ENCODE measurements around the gene PLCD1. TPM values are rescaled to one million over a fixed set of nuclear protein-coding genes. Genes with fewer than 3 reads are reported as not detected.

The PLCD1 gene
- total RNA-seq, 1 experiment from 2014 or later, result 13.5 TPM

- Histone ChIP-seq H4K20me1 (ENCODE audit: insufficient read depth) (no peaks in the 10 kb centered on the region), H3K4me3 (no peak overlapping the region), H3K36me3 (ENCODE audit: low read depth) (peaks cover 6% of the 10 kb centered on the region; the same call in 1 of the 2 replicates), H3K4me1 (replicated peaks; ENCODE audit: insufficient read depth) (peaks cover 12% of the 10 kb centered on the region; the same call in 1 of the 2 replicates), H3K79me2 (ENCODE audit: low read depth) (no peaks in the 10 kb centered on the region), H2AFZ (no peak overlapping the region), H3K9me3 (ENCODE audit: insufficient read depth, low read depth) (no peaks in the 10 kb centered on the region), H3K27ac (0 out of 2 replicates have a peak overlapping the region, but pooled peaks have one; percentile 12), H3K4me2 (no peak overlapping the region), H3K9me2 (ENCODE audit: insufficient read depth) (no peaks in the 10 kb centered on the region), H3K27me3 (ENCODE audit: insufficient read depth, low read depth) (no peaks in the 10 kb centered on the region), H3F3A (ENCODE audit: insufficient read depth, low read depth) (peaks cover 10% of the 10 kb centered on the region)
- ChIA-PET POLR2A (ENCODE audit: unreplicated experiment) (no interaction called here), CTCF (no interaction called here)
- TF ChIP-seq CTCF (conservative IDR thresholded peaks at IDR 0.05), result no peak
- TF ChIP-seq EZH2 (IDR thresholded peaks at IDR 0.05; ENCODE audit: low read depth), result no peak
- no TSS peak for BruUV-seq (replicated peaks)
- intact Hi-C loops (cut with micrococcal nuclease; ENCODE audit: unreplicated experiment), result no loop called here
- DNase-seq, result no peak
These were observed 49.6 kb downstream of the PLCD1 start for GRCh38 chr3:37979541-37980461.

- no peak overlapping the region for H3K4me2 ChIP-seq
- no peaks in the 10 kb centered on the region for H3K36me3 ChIP-seq (ENCODE audit: low read depth)
- H3K9me2 ChIP-seq (ENCODE audit: insufficient read depth), result no peaks in the 10 kb centered on the region
- TF ChIP-seq CTCF (conservative IDR thresholded peaks at IDR 0.05) (peak; percentile 85), EZH2 (IDR thresholded peaks at IDR 0.05; ENCODE audit: low read depth) (no peak)
- H3K9me3 ChIP-seq (ENCODE audit: insufficient read depth, low read depth), result no peaks in the 10 kb centered on the region
- H3K27me3 ChIP-seq (ENCODE audit: insufficient read depth, low read depth), result no peaks in the 10 kb centered on the region
- H2AFZ ChIP-seq, result no peak overlapping the region
- BruUV-seq (replicated peaks), result no TSS peak
- DNase-seq, result peak; percentile 47 to 62
- ChIA-PET POLR2A (ENCODE audit: unreplicated experiment) (interaction anchor here (0.7 kb wide), 1 partner anchor 35 kb away, joined by 6 read pairs; no protein-coding TSS in a partner anchor), CTCF (interaction anchor here (0.6 to 2.4 kb wide), 10 partner anchors 10 to 324 kb away, joined by 3 to 18 read pairs (median 4); partner anchors contain the start of gene VILL)
- intact Hi-C loops (cut with micrococcal nuclease; ENCODE audit: unreplicated experiment), result loop anchor here (1.0 to 2.0 kb wide), 3 partner anchors 22 to 505 kb away; no protein-coding TSS in a partner anchor
- H3F3A ChIP-seq (ENCODE audit: insufficient read depth, low read depth), result peaks cover 1% of the 10 kb centered on the region
- H3K79me2 ChIP-seq (ENCODE audit: low read depth), result no peaks in the 10 kb centered on the region
- H3K4me3 ChIP-seq, result no peak overlapping the region
- no peaks in the 10 kb centered on the region for H3K4me1 ChIP-seq (replicated peaks; ENCODE audit: insufficient read depth)
- H4K20me1 ChIP-seq (ENCODE audit: insufficient read depth), result no peaks in the 10 kb centered on the region
- no peak overlapping the region for H3K27ac ChIP-seq
These were observed 55.0 kb downstream of the PLCD1 start for GRCh38 chr3:37974121-37975083.
